ENCODE results near the gene SAFB.
"Not testable (repeated sequence)": the region's sequence is repeated elsewhere in the genome, so short reads cannot be mapped to it uniquely, and the experiment has no call there.

SAFB gene

DNA sequence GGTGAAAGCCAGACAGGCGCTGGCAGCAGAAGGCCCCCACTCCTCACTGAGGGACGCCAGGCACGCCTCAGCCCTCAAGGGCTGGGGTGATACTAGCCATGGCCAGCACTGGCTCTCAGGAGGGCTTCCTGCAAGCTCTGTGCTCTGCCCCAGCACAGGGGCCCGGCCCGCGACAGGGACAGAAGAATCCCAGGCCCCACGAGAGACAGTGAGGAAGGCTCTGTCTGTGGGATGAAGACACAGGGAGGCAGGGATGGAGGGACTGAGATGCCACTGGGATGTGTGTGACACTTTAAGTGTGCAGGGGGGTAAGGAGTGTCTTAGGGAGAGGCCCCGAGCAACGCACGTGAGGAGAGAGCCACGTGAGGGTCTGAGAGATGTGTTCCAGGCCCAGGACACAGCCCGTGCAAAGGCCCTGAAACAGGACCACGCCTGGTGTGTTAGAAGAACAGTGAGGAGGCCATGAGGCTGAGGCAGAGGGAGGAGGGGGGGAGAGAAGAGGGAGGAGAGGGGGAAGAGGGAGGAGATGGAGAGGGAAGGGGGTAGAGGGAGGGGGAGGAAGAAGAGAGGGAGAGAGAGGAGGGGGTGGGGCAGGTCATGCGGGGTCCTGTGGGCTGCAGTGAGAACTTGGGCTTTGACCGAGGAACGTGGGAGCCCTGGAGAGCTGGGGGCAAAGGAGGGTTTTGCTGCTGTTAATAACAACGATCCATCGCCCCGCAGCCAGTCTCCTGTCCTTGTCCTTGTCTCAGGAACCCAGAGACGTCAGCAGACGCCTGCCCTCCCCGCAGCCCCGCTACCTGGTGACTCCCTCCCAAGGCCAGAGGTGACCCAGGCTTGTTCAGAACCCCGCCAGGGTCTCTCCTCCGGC, 74.4 kb downstream of the SAFB start:
- no peak for DNase-seq (ENCODE audit: low spot score)

DNA sequence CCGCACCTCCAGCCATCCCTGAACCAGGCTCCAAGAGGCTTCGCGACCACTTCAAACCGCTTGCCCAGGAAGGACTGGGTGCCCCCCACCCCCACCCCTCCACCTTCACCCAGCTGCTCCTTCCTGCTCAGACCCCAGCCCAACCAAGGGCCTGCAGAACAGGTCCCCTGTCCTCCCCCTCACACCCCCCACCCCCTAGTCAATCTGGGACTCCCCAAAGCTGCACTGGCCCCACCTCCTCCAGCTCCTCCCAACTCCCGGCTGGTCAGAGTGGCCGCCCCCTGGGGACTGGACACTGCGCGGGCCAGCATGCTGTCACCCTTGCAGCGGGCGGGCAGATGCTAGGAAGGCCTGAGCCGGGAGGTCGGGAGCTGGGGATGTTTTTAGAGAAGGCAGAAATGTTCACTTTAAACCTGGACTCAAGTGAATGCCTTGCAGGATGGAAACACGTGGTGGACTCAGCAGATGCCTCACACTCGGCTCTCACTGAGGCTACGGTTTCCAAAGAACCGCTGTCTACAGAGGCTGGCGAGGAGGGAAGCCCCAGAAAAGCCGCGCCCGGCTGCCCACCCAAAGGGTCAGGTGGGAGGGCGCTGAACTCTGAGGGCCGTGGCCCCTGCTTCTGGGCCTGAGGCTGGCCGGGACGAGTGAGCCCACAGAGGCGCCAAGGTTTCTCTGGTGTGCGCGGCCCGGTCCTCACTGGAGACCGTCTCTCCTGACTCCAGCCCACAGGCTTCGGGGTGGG, 75.2 kb downstream of the SAFB start:
- DNase-seq (ENCODE audit: low spot score) = no peak

DNA sequence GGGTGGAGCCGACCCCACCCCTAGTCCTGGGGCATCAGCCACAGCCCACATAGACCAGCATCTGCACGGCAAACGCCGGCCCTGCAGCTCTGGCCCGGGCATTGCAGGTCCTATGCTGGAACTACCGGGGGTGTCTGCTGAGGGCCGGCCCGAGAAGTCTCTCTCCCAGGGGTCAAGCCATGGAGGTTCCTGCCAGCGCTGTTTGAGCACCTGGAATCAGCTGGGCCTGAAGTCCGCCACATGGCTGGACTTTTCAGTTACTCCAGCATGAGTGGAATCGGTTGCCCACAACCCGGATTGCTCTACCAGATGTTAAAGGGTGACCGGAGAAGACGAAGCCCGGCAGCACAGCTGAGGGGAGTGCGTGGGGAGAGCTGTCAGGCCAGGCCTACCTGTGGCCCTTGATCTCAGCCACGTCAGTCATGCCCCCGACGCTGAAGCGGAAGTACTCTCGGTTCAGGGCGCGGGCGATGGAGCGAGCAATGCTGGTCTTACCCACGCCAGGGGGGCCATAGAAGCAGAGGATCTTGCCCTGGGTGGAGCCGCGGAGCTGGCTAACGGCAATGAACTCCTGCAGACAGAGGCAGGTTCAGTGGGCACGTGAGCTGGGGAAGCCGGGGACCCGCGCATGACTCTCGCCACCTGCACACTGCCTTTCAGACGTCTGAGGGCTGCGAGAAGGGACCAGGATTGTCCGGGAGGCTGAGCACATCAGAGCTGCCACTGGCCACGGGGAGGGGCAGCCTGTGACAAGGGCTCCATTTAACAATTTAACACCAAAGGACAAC, 75.9 kb downstream of the SAFB start:
- no peak for DNase-seq (ENCODE audit: low spot score)

DNA sequence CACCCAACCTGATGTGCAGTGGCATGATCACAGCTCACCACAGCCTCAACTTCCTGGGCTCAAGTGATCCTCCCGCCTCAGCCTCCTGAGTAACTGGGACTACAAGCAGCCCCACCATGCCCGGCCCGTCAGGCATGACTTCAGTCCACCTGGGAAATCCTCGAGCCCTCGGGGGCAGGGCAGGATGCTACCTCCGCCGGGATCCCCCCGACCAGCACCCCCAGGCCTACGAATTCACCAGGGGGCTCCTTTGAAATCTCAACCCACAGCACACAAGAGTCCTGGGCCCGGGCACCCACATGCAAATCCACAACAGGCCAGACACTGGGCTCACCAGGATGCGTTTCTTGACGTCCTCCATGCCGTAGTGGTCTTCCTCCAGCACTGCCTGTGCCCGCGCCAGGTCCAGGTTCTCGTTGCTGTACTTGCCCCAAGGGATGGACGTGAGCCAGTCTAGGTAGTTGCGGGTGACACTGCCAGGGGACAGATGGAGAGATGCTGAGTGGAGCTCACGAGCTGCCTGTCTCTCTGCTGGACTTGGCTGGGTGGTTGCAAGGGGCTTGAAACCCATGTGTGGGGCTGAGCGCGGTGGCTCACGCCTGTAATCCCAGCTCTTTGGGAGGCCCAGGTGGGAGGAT, 77.7 kb downstream of the SAFB start:
- DNase-seq (ENCODE audit: low spot score) = no peak

DNA sequence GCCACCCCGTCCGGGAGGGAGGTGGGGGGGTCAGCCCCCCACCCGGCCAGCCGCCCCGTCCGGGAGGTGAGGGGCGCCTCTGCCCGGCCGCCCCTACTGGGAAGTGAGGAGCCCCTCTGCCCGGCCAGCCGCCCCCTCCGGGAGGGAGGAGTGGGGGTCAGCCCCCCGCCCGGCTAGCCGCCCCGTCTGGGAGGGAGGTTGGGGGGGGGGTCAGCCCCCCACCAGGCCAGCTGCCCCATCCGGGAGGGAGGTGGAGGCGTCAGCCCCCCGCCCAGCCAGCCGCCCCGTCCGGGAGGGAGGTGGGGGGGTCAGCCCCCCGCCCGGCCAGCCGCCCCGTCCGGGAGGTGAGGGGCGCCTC, 79.1 kb downstream of the SAFB start:
- DNase-seq (ENCODE audit: low spot score) = not testable (repeated sequence)

DNA sequence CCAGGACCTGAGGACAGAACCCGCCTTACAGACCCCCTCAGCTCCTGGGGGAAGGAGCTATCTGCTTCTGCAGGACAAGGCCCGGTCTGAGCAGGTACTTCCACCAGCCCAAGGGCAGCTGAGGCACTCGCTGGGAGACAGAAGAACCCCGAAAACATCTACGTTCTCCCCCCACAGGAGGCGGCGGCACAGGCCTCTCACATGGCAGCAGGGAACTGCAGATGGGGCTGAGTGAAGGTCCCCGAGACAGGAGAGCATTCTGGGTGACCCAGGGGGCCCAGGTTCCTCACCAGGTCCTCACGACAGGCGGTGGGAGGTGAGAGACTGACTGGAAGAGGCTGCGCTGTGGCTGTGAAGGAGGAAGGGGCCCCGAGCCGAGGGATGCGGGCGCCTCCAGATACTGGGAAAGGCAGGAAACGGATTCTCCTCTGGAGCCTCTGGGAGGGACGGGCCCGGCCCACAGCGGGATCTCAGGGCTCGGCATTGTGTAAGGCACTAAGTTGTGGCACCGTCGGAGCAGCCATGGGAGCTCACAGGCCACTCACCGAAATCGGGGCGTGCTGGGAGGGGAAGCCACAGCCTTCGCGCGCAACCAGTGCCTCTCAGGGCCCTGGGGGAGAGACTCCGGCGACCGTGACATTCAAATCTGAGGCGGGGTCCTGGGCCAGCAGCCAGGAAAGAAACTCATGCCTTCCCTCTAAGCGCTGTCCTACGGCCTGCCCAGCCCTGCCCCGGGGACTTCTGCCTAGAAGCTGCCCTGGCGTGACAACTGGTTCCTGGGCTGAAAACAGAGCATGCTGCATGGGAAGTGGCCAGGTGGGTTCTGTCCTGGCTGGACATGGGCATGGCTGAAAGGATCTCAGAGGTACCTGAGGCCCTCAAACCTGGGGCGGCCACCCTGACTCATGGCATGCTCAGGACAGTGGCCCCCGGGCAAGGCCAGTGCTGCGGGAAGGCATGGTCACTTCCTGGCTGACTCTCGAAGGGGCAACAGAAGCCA, 81.2 kb downstream of the SAFB start:
- no peak for DNase-seq (ENCODE audit: low spot score)

DNA sequence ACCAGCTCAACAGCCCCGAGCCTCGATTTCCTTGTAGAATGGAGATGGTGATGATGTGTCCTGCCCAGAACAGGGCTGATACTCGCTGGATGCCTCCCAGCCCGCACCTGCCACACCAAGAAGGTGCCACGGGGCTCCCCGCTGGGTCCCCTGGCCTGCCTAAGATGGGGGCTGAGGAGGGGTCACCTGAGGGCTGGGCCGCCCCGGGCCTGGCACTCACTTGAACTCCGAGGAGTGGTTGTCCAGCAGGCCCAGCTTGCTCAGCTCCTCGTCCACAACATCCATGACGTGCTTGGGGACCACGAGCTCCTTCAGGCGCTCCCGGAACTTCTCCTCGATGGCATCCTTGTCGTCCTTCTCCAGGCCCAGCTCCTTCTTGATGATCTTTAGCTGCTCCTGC, 82.7 kb downstream of the SAFB start:
- no peak for DNase-seq (ENCODE audit: low spot score)

DNA sequence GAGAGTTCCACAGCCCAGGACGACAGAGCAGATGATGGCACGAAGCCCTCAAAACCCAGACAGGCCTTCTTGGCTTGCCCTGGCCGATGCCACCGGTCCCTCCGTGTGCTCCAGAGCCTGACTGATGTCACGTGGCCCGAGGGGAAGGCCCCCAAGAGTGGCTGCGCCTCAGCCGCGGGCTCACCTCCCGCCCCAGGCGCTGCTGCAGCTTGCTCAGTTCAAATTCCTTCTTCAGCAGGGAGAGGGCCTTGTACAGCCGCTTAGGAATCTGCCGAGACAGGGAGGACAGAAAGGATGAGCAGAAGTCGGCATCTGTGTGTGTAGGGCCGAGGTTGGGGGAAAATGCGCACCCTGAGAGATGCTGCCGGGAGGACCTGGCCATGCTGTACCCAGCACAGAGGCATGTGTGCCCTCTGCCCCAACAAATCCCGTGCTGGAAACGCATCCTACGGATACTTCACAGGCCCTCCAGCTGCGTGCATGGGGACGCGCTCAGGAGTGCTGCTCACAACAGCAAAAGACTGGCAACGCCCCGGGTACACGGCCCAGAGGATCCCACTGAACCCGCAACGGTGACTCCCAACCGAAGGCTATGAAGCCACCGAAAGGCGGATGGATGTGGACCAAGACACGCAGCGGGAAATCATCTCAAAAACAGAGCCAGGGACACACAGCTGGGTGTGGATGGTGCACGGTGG, 84.1 kb downstream of the SAFB start:
- DNase-seq (ENCODE audit: low spot score) = no peak

DNA sequence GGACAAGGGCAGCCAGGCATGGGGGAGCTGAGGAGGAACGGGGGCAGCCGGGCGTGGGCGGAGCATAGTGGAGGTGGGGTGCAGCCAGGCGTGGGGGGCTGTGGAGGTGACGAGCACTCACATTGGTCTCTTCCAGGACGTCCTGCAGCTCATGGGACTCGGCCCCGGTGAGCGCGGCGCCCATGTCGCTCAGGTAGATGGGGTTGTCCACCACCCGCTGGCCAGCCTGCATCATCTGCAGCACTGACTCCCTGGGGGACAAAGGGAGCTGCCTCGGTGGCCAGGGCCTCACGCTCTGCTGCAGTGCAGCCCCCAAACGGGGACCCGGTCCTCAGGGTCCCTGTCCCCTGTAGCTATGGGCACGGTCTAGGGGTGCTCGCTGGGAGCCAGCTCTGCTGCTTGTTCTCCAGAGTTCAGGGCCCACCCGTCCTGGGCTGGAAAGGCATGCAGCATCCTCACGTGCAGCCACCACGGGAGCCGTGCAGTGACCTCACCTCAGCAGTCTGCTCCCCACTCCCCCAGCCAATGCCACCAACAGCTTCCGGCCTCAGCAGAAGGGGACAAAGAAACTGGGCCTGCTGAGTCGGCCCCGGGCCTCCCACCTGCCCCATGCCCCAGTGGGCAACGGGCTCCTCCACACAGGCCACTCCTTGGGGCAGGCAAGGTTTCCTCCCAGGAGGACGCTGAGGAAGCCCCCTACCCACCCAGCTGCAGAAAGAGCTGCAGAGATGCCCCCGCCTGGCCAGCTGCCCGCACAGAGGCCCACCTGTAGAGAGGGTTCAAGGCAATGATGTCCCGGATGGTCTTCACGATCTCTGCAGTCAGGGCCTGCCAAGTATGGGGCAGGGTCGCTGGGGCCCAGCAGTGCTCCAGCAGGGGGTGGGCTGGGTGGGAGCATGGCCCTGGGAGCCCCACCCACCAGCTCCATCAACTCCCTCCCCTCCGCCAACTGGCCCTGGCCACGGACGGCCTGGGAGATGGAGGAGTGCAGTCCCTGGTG, 85.0 kb downstream of the SAFB start:
- no peak for DNase-seq (ENCODE audit: low spot score)

DNA sequence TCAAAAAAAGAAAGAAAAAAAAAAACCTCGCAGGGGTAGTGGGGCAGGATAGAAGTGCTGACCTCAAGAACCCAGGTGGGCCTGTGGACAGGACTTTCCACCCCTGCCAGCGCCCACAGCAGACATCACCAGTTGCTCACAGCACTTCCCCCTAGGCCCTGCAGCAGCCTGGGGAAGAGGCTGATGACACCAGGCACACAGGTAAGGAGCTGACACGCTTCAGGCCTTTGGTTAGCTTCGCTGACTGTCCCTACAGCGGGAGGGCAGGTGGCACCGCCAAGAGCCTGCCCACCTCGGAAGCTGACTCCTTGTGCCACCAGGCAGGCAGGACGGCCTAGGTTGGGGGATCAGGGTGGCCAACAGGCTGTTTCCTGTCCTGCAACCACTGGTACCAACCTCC, 88.1 kb downstream of the SAFB start:
- DNase-seq (ENCODE audit: low spot score) = no peak

DNA sequence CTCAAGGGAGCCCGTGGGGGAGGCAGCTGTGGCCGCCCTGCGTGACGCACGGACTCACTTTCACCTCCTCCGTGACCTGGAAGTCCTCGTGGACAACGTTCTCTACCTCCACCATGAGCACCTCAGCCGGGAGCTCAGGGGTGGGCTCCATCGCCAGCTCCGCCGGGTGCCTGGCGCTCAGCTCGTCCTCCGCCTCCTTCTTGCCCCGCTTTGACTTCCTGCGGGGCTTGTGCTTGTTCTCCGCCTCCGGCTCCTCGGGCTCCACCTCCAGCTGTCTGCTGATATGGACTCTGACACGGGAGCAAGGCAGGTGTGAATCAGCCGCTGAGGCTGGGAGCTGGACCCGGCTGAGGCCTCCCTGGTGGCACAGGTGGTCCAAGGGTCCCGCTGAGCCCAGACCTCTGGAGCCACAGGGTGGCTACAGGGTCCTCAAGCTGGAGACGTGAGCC, 88.9 kb downstream of the SAFB start:
- no peak for DNase-seq (ENCODE audit: low spot score)

DNA sequence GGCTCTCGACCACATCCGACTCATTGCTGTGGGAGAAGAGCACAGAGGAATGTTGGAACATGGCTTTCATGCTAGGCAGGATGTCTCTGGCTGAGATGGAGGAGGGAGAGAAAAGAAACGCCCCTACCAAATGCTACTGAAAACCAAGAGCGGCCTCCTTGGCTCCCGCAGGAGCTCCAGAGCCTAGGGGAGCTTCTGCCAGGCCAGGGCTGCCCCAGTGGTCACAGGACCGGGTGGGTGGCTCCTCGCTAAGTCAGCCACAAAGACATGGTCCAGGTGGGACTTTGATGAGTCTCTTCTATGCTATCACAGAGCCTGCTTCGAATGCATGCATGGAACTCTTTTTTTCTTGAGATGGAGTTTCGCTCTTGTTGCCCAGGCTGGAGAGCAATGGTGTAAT, 90.3 kb downstream of the SAFB start:
- no peak for DNase-seq (ENCODE audit: low spot score)

DNA sequence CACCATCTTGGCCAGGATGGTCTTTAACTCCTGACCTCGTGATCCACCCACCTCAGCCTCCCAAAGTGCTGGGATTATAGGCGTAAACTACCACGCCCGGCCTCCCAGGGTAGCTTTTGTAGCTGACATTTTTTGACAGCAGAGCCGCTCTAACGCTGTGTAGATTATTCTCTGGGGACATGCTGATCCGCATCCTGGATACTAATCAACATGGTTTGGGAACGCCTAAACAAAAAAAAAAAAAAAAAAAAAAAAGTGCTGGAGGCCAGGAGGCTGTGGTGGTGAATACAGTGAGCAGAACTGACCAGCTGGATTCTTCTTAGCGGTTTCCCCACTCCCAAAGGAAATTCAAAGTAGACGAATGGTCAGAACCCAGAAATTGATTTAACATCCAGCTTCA, 91.9 kb downstream of the SAFB start:
- DNase-seq (ENCODE audit: low spot score) = no peak

DNA sequence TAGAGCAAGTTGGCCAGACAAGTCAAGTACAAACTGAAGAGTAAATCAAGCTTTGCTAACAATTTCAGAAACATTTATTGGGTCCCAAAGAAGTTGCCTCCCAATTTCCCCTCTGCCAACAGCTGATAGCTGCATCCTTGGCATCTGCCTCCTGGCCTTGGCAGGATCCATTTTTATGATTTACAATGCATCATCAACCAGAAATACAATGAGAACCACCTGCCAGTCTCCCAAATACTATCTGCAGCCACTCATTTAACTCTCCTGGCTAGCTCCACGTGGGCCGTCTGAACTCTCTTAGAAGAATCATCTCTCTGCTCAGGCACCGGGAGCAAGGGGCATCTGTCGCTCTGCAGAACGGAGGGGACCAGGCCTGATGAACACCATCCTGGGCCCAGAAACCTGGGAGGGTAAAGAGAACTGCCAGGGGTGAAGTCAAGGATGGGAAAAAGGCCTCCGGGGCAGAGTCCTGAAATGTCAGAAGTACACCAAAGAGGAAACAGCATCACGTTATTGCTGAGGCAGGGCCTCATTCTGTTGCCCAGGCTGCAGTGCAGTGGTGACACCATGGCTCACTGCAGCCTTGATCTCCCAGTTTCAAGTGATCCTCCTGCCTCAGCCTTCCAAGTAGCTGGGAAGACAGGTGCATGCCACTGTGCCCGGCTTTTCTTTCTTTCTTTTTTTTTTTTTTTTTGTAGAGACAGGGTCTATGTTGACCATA, 94.5 kb downstream of the SAFB start:
- no peak for DNase-seq (ENCODE audit: low spot score)
